Calu3 (cell line): ENCODE data around the gene CNTNAP2. TPM values are rescaled to one million over a fixed set of nuclear protein-coding genes. Genes with fewer than 3 reads are reported as not detected.

Experiments used
- BruUV-seq: library from RNA; stranded (reverse); fragments of 400-500 nt; replicated peaks from 2 replicates; lab custom pipeline; 2021; lab: Mats Ljungman, UMichigan
- CTCF ChIA-PET: fragments of 300-600 bp; sonication (Branson Sonifier 250); formaldehyde crosslinking; loops from one replicate; lab custom pipeline; 2022; ENCODE audit warnings: antibody characterized with exemption; lab: Charles Lee
- DNase-seq: peaks from one replicate; pipeline ENCODE4 v3.0.0; 2022
- H3K27ac Mint-ChIP-seq: one replicate; pipeline ENCODE4 v1.8.0; 2022; ENCODE audit warnings: mixed read lengths; ENCODE audit not compliant: unreplicated experiment
- H3K27me3 Mint-ChIP-seq: one replicate; pipeline ENCODE4 v1.8.0; 2022; ENCODE audit warnings: mixed read lengths; ENCODE audit not compliant: unreplicated experiment
- H3K36me3 Mint-ChIP-seq: one replicate; pipeline ENCODE4 v1.8.0; 2022; ENCODE audit warnings: mild to moderate bottlenecking, moderate library complexity, mixed read lengths; ENCODE audit not compliant: insufficient read depth, unreplicated experiment
- H3K4me1 Mint-ChIP-seq: one replicate; pipeline ENCODE4 v1.8.0; 2022; ENCODE audit warnings: mild to moderate bottlenecking, low read depth, mixed read lengths; ENCODE audit not compliant: unreplicated experiment
- H3K4me3 Mint-ChIP-seq: one replicate; pipeline ENCODE4 v1.8.0; 2022; ENCODE audit warnings: mild to moderate bottlenecking, low read depth, moderate library complexity, mixed read lengths; ENCODE audit not compliant: unreplicated experiment
- H3K9me3 Mint-ChIP-seq: one replicate; pipeline ENCODE4 v1.8.0; 2022; ENCODE audit warnings: low read depth, mixed read lengths; ENCODE audit not compliant: unreplicated experiment
- intact Hi-C: fragments of 100-400 bp; cut with micrococcal nuclease; formaldehyde crosslinking; loops from one replicate; pipeline ENCODE4 v1.10.0; 2022; ENCODE audit not compliant: unreplicated experiment
- total RNA-seq: library from RNA; stranded (reverse); gene quantifications from 2 replicates; pipeline ENCODE4 v1.2.3, GENCODE V29; 2022
- TF ChIP-seq, protein P1 (sequence below): fragments of 200-600 bp; IDR thresholded peaks from one replicate; pipeline ENCODE4 v1.8.0; 2022; ENCODE audit warnings: antibody characterized with exemption; ENCODE audit not compliant: unreplicated experiment

The CNTNAP2 gene
- total RNA-seq, 1 experiment from 2014 or later, result 1.1 TPM

DNA sequence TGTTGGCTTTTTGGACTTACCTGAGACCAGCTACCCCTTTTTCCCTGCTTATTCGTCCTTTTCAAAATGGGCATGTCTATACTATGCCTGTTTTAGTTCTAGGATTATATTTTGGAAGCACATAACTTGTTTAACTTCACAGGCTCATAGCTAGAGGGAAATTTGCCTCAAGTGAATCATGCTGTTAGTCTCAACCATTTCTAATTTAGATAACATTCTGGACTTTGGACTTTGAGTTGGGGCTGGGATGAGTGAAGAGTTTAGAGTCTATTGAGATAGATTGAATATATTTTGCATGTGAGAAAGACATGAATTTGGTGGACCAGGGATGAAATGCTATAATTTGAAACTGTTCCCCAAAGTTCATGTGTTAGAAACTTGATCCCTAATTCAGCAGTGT, 1919.3 kb downstream of the CNTNAP2 start:
- TF ChIP-seq, protein P1, sequence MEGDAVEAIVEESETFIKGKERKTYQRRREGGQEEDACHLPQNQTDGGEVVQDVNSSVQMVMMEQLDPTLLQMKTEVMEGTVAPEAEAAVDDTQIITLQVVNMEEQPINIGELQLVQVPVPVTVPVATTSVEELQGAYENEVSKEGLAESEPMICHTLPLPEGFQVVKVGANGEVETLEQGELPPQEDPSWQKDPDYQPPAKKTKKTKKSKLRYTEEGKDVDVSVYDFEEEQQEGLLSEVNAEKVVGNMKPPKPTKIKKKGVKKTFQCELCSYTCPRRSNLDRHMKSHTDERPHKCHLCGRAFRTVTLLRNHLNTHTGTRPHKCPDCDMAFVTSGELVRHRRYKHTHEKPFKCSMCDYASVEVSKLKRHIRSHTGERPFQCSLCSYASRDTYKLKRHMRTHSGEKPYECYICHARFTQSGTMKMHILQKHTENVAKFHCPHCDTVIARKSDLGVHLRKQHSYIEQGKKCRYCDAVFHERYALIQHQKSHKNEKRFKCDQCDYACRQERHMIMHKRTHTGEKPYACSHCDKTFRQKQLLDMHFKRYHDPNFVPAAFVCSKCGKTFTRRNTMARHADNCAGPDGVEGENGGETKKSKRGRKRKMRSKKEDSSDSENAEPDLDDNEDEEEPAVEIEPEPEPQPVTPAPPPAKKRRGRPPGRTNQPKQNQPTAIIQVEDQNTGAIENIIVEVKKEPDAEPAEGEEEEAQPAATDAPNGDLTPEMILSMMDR, result no peak
- CTCF ChIA-PET, result no interaction called here
- no peak overlapping the region for H3K27ac Mint-ChIP-seq
- BruUV-seq, result no TSS peak
- no peaks in the 10 kb centered on the region for H3K4me1 Mint-ChIP-seq
- H3K27me3 Mint-ChIP-seq, result no peaks in the 10 kb centered on the region
- intact Hi-C loops, result no loop called here
- peaks cover 15% of the 10 kb centered on the region for H3K9me3 Mint-ChIP-seq
- H3K4me3 Mint-ChIP-seq, result no peak overlapping the region
- no peak for DNase-seq
- no peaks in the 10 kb centered on the region for H3K36me3 Mint-ChIP-seq

DNA sequence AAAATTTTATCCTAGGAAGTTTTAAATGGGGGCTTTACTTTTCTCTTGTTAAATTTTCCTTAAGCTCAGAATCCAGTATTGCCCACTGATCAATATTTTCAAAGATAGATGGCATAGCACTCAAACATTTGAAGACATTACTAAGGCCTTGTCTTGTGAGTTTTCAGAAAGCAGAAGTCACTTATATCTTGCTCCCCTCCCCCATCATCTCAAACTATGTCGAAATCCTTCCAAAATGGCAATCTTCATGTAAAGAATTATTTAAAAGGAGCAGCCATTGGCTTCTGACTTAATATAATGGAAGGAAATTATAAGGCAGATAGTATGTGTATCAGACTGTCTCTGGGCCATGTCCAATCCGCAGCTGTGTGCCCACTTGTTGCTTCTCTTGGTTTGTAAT, 1920.4 kb downstream of the CNTNAP2 start:
- intact Hi-C loops, result no loop called here
- Mint-ChIP-seq H3K9me3 (peaks cover 13% of the 10 kb centered on the region), H3K27me3 (no peaks in the 10 kb centered on the region), H3K4me3 (no peak overlapping the region), H3K27ac (no peak overlapping the region), H3K36me3 (no peaks in the 10 kb centered on the region), H3K4me1 (no peaks in the 10 kb centered on the region)
- no peak for DNase-seq
- BruUV-seq, result no TSS peak
- CTCF ChIA-PET, result no interaction called here
- TF ChIP-seq, protein P1, result no peak

DNA sequence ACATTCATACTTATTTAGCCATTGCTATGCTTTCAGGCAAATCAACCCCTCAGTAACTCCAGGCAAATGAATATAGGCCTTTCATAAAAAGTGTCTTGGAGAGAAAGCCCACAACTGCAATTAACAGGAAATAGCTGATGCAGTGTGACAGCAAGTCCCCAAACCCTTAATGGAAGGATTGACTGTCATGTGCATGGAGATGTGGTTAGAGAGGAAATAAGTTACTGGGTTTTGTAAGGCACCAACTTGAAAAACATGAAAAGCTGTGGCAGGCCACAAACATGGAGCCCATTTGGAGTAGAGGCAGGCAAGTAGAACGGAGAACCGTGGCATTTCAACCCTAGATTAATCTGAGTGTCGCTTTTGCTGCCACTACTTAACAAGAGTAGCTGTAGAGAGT, 1924.6 kb downstream of the CNTNAP2 start:
- Mint-ChIP-seq H3K36me3 (no peaks in the 10 kb centered on the region), H3K9me3 (peaks cover 6% of the 10 kb centered on the region), H3K4me3 (no peak overlapping the region), H3K27ac (no peak overlapping the region), H3K4me1 (no peaks in the 10 kb centered on the region), H3K27me3 (no peaks in the 10 kb centered on the region)
- TF ChIP-seq, protein P1, result no peak
- BruUV-seq, result no TSS peak
- intact Hi-C loops, result no loop called here
- no peak for DNase-seq
- CTCF ChIA-PET, result no interaction called here

DNA sequence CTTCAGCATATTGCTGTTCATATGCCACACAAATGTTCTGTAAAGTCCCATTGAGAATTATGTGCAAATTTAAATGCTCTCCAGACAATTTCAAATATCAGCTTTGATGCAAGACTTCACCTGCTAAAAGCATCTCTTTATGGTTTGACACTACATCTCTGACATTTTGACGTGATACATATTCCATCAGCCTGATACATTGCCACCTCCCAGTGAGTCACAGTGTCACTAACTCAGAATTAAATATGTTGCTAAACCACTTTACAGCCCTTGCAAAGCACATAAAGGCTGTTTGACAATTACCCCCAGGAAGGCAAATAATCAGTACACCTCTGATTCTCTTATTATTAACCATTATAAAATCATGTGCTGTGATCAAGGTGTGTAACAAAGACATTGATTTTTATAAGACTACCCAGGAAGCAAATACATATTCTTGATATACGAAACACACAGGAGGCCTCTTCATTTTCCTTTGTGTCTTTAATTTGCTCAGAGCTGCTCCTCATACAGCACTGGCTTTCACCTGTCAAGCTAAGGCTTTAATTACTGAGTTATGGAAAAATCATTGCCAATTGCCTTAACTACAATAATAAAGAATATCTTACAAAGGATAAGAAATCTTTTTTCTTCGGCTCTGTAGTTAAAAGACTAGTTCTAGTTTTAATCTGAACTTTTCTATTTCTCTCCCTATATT, 1926.5 kb downstream of the CNTNAP2 start:
- intact Hi-C loops, result no loop called here
- Mint-ChIP-seq H3K4me1 (no peaks in the 10 kb centered on the region), H3K9me3 (peaks cover 11% of the 10 kb centered on the region), H3K36me3 (no peaks in the 10 kb centered on the region), H3K27ac (no peak overlapping the region), H3K4me3 (no peak overlapping the region), H3K27me3 (no peaks in the 10 kb centered on the region)
- no peak for DNase-seq
- TF ChIP-seq, protein P1, result no peak
- BruUV-seq, result no TSS peak
- CTCF ChIA-PET, result no interaction called here
